AG10803 (cell line): ENCODE measurements around the gene MYO18B.

Experiments
- DNase-seq: peaks from one replicate; pipeline ENCODE4 v3.0.0; 2010; ENCODE audit warnings: low read depth
- H3K4me3 ChIP-seq: 2 replicates; pipeline ENCODE4 v1.5.1; 2011; ENCODE audit warnings: mild to moderate bottlenecking, low read length, control low read depth
- TF ChIP-seq, protein P1 (sequence below): conservative IDR thresholded peaks from 2 replicates; pipeline ENCODE4 v1.5.1; 2011; ENCODE audit warnings: mild to moderate bottlenecking, low read length, control low read depth, inconsistent platforms

The MYO18B gene

DNA sequence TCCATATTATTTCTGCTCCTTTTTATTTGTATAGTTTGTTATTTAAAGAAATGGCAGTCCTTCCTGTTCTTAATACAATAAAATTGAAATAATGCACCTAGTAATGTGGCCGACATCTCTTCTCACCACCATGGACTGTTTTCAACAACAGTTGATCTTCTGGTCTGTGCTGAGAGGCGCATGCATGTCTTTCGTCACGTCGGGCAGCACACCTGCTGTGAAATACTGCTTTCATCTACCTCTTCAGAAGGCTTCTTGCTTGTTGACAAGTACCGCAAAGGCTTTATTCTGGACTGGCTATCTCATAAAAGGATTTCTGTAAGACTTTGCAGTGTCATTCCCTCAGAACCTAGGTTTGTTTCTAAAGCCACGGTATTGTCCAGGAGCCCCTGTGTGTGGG is 13.9 kb upstream of the MYO18B start:
- no peak for DNase-seq
- H3K4me3 ChIP-seq = no peak overlapping the region
- TF ChIP-seq, protein P1, sequence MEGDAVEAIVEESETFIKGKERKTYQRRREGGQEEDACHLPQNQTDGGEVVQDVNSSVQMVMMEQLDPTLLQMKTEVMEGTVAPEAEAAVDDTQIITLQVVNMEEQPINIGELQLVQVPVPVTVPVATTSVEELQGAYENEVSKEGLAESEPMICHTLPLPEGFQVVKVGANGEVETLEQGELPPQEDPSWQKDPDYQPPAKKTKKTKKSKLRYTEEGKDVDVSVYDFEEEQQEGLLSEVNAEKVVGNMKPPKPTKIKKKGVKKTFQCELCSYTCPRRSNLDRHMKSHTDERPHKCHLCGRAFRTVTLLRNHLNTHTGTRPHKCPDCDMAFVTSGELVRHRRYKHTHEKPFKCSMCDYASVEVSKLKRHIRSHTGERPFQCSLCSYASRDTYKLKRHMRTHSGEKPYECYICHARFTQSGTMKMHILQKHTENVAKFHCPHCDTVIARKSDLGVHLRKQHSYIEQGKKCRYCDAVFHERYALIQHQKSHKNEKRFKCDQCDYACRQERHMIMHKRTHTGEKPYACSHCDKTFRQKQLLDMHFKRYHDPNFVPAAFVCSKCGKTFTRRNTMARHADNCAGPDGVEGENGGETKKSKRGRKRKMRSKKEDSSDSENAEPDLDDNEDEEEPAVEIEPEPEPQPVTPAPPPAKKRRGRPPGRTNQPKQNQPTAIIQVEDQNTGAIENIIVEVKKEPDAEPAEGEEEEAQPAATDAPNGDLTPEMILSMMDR = no peak

DNA sequence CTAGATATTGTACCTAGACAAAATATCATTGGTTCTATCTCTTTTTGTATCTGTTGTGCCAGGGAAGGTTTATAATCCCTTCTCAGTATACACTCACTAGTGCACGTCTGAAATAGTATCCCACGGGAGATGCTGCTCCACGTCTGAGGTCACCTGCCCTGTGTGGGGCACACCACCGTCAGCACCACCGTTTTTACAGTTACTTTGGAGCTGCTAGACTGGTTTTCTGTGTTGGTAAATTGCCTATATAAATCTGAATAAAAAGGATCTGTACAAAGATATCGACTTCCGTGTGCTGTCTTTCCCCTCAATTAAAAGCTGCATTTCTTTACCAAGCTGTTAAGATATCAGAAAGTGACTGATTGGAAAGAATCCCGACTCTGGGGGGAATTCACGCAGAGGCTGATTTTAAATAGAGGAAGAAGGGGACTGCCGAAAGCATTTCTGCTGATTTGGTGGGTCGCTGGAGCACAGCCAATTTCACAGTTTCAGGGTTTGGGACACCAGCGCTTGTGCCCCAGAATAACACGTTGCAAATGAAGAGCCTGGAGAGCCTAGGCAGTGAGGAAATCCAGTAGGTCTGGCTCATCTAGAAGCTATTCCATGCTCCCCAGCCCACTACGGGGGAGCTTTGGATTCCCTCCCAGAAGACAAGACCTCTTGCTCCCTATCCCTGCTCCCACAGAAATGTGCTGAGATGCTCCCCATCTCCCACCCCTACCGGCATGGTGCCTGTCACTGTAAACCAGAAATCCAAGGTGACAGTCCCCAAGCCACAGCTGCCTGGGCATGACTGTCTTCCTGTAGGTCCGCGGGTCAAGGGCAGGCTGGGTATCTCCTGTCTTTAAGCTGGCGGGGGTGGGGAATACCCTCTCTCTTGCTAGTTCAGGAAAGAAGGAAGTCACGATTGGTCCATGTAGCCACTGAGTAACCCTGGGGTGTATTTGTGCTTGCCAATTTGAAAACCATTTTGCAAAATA is 12.7 kb upstream of the MYO18B start:
- no peak overlapping the region for H3K4me3 ChIP-seq
- DNase-seq = no peak
- TF ChIP-seq, protein P1 = no peak

DNA sequence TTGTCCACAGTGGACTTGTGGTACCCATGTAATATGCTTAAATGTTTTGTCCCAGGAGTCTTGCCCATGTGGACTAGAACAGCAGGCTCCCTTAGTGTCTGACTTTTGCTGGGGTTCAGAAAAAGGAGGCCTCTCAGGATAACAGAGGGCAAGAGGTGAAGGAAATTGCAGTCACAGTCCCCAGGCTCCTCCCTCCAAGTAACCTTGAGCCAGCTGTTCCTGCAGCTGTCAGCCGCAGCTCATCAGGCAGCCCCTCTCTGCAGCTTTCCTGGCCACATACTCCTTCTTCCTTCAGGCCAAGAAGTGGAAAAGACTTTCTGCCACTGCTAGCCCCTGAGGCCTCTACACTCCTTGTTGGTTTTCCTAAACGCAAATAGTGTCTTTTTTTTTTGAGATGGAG is 6.3 kb upstream of the MYO18B start:
- no peak overlapping the region for H3K4me3 ChIP-seq
- TF ChIP-seq, protein P1 = no peak
- DNase-seq = no peak

DNA sequence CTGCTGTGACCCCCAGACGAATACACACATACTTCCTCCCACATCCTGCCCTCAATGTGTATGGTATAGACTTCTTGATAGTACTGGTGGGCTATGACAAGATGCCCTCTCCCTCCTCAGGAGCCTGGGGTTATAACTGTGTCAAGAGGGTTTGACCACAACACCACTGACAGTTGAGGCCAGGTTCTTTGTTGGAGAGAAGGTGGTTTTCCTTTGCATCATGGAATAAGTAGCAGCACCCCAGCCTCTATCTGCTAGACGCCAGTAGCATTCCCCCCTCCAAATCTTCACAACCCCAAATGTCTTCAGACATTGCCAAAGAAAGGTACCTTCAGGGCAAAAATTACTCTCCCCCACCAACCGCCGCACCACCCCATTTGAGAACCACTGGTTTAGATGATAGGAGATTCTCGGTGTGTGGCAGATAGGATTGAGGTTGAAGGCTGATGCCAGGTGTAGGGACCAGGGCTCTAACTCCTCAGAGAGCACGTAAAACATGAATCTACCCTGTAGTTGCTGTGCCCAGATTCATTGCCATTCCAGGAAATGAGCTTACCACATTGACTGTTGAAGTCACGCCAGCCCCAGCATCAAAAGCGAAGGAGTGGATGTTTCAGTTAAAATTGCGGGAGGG is 5.5 kb upstream of the MYO18B start:
- TF ChIP-seq, protein P1 = no peak

DNA sequence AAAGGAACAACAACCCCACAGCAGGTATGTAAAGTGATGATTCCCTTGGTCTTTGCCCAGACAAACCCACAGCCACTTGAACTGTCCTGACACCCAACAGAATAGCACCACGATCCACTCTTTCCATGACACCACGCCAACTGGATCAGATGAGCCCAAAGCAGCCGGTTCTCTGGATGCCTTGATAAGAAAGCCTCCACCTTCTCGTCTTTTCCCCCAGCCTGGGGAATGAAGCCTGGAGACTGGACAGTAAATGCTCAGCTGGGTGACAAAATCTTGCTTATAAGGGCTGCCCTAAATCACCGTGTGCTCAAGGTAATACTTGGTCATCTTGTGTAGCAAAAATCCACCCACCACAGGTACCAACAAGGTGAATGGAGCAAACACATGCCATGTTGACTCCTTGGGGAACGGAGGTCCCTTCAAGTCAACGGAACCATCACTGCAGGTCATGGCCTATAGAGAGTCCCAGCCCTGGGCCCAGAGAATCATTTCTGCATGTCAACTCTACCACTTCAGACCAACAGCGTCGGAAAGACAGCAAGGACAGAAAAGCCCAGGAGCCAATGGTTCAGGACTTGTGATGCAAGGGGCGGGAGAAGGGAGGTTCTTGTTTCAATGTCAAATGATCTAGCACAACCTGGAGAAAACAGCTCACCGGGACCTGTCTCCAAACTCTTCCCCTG is 2.2 kb upstream of the MYO18B start:
- no peak overlapping the region for H3K4me3 ChIP-seq
- DNase-seq = no peak
- TF ChIP-seq, protein P1 = no peak

More for the DNA sequence above, 5.5 kb upstream of the MYO18B start:
- H3K4me3 ChIP-seq = no peak overlapping the region
- no peak for DNase-seq

DNA sequence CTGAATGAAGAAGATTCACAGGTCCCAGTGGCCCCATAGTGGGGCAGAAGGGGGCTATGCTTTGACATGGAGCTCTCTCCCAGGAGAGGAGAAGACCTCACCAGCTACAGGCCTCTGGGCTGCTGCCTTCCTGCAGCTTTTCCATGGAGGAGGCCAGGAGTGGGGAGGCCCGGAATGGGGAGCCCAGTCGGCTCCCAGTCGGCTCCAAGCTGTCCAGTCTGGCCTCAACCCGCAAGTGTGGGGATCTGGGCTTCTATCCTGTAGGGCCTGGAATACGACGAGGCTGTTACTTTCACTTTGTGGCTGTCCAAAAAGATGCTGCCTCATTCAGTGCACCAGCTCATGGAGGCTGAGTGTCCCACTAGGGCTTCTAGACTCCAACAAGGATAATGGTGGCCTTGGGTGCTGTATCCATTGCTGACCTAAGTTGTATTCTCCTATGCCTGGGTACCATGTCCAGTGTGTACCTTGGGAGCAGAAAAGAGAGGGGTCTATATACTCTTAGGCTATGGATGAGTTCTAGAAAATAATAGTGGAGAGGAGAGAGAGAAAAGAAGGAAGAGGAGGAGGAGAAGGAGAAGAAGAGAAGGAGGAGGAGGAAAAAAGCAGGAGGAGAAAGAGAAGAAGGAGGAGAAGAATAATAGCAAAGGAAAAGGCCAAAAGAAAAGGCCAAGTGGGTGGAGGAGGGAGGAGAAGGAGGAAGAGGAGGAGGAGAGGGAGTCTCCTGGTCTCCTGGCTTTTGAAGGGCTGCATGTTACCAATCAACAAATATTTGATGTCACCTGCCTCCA is 1.1 kb downstream of the MYO18B start:
- TF ChIP-seq, protein P1 = no peak
- no peak for DNase-seq
- no peak overlapping the region for H3K4me3 ChIP-seq
